Endothelial cell of coronary artery (primary cell): ENCODE measurements around the gene CENPM. TPM values are rescaled to one million over a fixed set of nuclear protein-coding genes. Genes with fewer than 3 reads are reported as not detected.

Source experiments
- total RNA-seq: library from RNA; depleted of rRNA; stranded (reverse); fragments of >200 nt; gene quantifications from 2 replicates; pipeline ENCODE4 v1.2.3, GENCODE V29; 2014

Gene CENPM
- total RNA-seq, result 9.2 and 22.0 TPM in 2 replicates

GRCh38 chr22:41946629-41947423, at the start of gene CENPM:
TSS of gene CENPM (minus strand) at chr22:41947152. CDS start at chr22:41947076, 76 bp downstream.

GRCh38 chr22:41969110-41969646, 22.2 kb upstream of the CENPM start, which contains the start of gene SEPTIN3:
TSS of gene SEPTIN3 (plus strand) at chr22:41969443. CDS start at chr22:41971493, 2,050 bp downstream.

GRCh38 chr22:41951898-41952474, 5.0 kb upstream of the CENPM start, which contains the start of gene SMIM45:
TSS of gene SMIM45 (plus strand) at chr22:41952150.

GRCh38 chr22:41915035-41915785, 31.7 kb downstream of the CENPM start, which contains the start of gene SHISA8:
TSS of gene SHISA8 (minus strand) at chr22:41915074. CDS start at chr22:41914667, 407 bp downstream.

Other genes with a start within 250 kb of the CENPM start
- 0.56 and 0.81 TPM in 2 replicates for gene MEI1, start 247.6 kb downstream of the CENPM start, total RNA-seq
- gene CCDC134, start 146.5 kb downstream of the CENPM start, total RNA-seq, result 5.0 and 6.1 TPM in 2 replicates
- 23.4 and 40.6 TPM in 2 replicates for gene SREBF2, start 114.0 kb downstream of the CENPM start, total RNA-seq
- not detected in 2 replicates for gene SHISA8, start 32.1 kb downstream of the CENPM start, total RNA-seq
- gene TNFRSF13C, start 20.3 kb downstream of the CENPM start, total RNA-seq, result under 0.01 TPM in 1 of 2 replicates, not detected in the other
- gene SEPTIN3, start 22.3 kb upstream of the CENPM start, total RNA-seq, result 0.09 TPM in 1 of 2 replicates, not detected in the other
- under 0.01 and 0.28 TPM in 2 replicates for gene WBP2NL, start 51.6 kb upstream of the CENPM start, total RNA-seq
- 32.3 and 36.1 TPM in 2 replicates for gene NAGA, start 123.7 kb upstream of the CENPM start, total RNA-seq
- gene PHETA2, start 127.1 kb upstream of the CENPM start, total RNA-seq, result 16.3 and 22.4 TPM in 2 replicates
- gene SMDT1, start 132.5 kb upstream of the CENPM start, total RNA-seq, result 11.1 and 13.6 TPM in 2 replicates
- 48.8 and 56.4 TPM in 2 replicates for gene NDUFA6, start 143.6 kb upstream of the CENPM start, total RNA-seq
- gene CYP2D6, start 183.7 kb upstream of the CENPM start, total RNA-seq, result 0.18 and 0.19 TPM in 2 replicates